Measurements from ENCODE around the gene INO80B. TPM values are rescaled to one million over a fixed set of nuclear protein-coding genes. Genes with fewer than 3 reads are reported as not detected.
A peak's percentile ranks its signal among the peaks of the same experiment; 100 is the strongest.

Gene INO80B
- total RNA-seq, 2 donors from 2014 or later: 6.3 to 32.4 TPM

DNA sequence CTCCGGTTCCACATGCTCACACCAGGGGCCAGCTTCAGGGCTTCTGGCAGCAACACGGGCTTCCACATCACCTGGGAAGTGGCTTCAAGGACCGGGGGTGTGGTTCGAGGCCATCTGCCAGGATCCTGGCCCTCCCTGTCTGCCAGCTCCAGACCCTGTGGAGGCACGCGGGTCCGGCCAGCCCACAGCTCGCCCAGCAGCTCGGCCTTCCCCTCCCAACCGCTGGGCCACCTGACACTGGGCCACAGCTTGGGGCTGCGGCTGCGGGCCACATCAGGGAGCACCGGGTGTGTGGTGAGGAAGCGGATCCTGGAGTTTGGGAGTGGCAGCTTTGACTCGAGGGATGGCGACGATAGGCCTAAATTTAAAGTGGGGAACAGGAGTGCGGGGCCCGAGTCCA, 40.4 kb upstream of the INO80B start:
- Histone ChIP-seq H3K36me3 (replicated peaks in 1 of 2; ENCODE audit: insufficient read depth in 1 of 2, low read depth in 2 of 2) (no peaks in the 10 kb centered on the region), H3K27ac (no peak overlapping the region), H3K4me1 (peaks cover 16% of the 10 kb centered on the region), H3K9me3 (no peaks in the 10 kb centered on the region), H3K4me3 (no peak overlapping the region), H3K27me3 (no peaks in the 10 kb centered on the region)
- ATAC-seq (peak; percentile 5), DNase-seq (no peak)
- TF ChIP-seq POLR2A (IDR thresholded peaks at IDR 0.05): no peak
- no peak for TF ChIP-seq CTCF (IDR thresholded peaks at IDR 0.05)
- 63 to 65% methylated on average over 14 to 19 of the region's 19 CpGs for WGBS, 2 donors
- intact Hi-C loops (cut with DNase I): no loop called here

DNA sequence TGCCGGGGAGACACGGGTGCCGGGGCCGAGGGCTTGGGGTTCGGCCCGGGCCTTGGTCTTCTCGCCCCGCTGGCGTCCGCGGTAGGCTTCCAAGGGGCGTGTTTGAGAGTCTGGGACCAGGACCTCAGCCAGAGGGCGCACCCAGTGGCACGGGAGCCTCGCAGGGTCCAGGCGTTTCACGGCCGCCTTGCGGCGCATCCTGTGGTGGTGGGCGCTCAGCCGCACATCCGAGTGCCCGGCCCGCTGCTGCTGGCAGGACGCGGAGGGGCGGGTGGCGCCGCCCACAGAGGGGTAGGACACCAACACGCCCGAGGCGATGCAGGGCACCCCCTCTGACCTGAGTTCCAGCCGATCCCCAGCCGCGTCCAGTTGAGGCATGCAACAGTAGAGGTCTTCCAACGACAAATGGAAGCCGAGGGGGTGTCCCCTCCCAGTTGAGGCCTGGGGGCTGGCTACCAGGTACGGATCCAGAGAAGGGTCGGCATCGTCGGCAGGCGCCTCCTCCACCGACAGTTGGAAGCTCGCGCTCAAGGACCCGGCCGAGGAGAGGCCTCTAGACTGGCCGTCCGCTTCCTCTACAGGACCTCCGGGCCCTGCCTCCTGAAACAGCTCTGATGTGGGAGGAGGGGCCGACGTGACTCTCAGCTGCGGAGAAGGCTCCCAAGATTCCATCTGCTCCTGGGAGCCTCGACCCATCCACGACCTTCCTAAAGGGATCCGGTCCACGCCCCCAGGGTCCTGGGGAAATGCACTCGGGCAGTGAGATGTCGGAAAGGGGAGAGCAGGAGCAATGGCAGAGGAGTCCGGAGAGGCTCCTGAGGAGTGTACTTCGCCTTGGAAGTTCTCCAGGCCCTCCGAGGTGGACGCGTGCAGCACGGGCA, 39.8 kb upstream of the INO80B start:
- H3K4me1 ChIP-seq: peaks cover 16% of the 10 kb centered on the region
- ATAC-seq (peak; percentile 62), DNase-seq (peak; percentile 38 to 70 (median 57))
- H3K27ac ChIP-seq: no peak overlapping the region
- no peaks in the 10 kb centered on the region for H3K27me3 ChIP-seq
- 8 to 36% methylated on average over 5 to 66 of the region's 66 CpGs for WGBS, 2 donors
- no peaks in the 10 kb centered on the region for H3K36me3 ChIP-seq (replicated peaks in 1 of 2; ENCODE audit: insufficient read depth in 1 of 2, low read depth in 2 of 2)
- no peak overlapping the region for H3K4me3 ChIP-seq
- H3K9me3 ChIP-seq: no peaks in the 10 kb centered on the region
- intact Hi-C loops (cut with DNase I): no loop called here
- TF ChIP-seq POLR2A (IDR thresholded peaks at IDR 0.05): peak in 1 of 3 donors; percentile 17
- peak in 5 of 7 experiments; percentile 26 to 58 (median 42) for TF ChIP-seq CTCF (IDR thresholded peaks at IDR 0.05)

- DNase-seq (no peak), ATAC-seq (peak; percentile 24)
- intact Hi-C loops (cut with DNase I): no loop called here
- Histone ChIP-seq H3K9me3 (no peaks in the 10 kb centered on the region), H3K4me1 (peaks cover 22% of the 10 kb centered on the region), H3K36me3 (replicated peaks in 1 of 2; ENCODE audit: insufficient read depth in 1 of 2, low read depth in 2 of 2) (no peaks in the 10 kb centered on the region), H3K4me3 (no peak overlapping the region), H3K27me3 (no peaks in the 10 kb centered on the region), H3K27ac (no peak overlapping the region)
- no peak for TF ChIP-seq CTCF (IDR thresholded peaks at IDR 0.05)
- no peak for TF ChIP-seq POLR2A (IDR thresholded peaks at IDR 0.05)
- WGBS, 2 donors: 37 to 62% methylated on average over 25 to 34 of the region's 35 CpGs
Observed at GRCh38 chr2:74415762-74416395, 39.0 kb upstream of the INO80B start.

DNA sequence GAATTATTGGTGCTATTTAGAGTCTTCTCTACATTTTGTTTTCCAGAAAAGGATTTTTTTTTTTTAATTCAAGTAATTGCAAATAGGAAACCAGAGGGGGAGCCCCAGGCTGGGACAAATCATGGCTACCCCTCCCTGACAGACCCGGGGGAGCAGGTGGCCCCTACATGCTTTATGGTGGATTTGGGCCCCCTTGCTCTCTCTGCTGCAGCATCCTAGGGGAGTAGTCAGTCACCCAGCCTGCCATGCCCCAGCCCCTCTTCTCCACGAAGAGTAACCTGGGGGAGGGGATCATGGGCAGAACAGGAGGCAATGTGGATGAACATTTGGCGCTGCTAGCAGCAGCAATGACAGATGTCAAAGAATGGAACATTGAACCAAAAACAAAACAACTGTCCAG, 38.1 kb upstream of the INO80B start:
- H3K9me3 ChIP-seq: no peaks in the 10 kb centered on the region
- DNase-seq: no peak
- intact Hi-C loops (cut with DNase I): no loop called here
- no peaks in the 10 kb centered on the region for H3K27me3 ChIP-seq
- H3K4me3 ChIP-seq: no peak overlapping the region
- no peaks in the 10 kb centered on the region for H3K36me3 ChIP-seq (replicated peaks in 1 of 2; ENCODE audit: insufficient read depth in 1 of 2, low read depth in 2 of 2)
- H3K27ac ChIP-seq: no peak overlapping the region
- ATAC-seq: no peak
- H3K4me1 ChIP-seq: peaks cover 28% of the 10 kb centered on the region
- no peak for TF ChIP-seq POLR2A (IDR thresholded peaks at IDR 0.05)
- TF ChIP-seq CTCF (IDR thresholded peaks at IDR 0.05): no peak
- 69 to 73% methylated on average over 3 of the region's 3 CpGs for WGBS, 2 donors
